ENCODE data around the gene TMEM182.

The TMEM182 gene

GRCh38 chr2:102736410-102737409, 25.1 kb upstream of the TMEM182 start:
- ChIA-PET POLR2A (interaction anchor here (0.8 to 1.3 kb wide), 5 partner anchors 8 to 41 kb away, joined by 3 to 4 read pairs (median 3); no protein-coding TSS in a partner anchor), CTCF (interaction anchor here (0.6 to 1.7 kb wide), 7 partner anchors 15 to 1833 kb away, joined by 3 to 12 read pairs (median 4); no protein-coding TSS in a partner anchor)
- Histone ChIP-seq H3K36me3 (ENCODE audit: control insufficient read depth in 2 of 2, insufficient read depth in 1 of 2, low read length in 2 of 2) (peaks cover 3 to 5% of the 10 kb centered on the region in 2 experiments; a peak in 1 of 3 replicates), H3K4me1 (ENCODE audit: control insufficient read depth, insufficient read depth, low read length) (no peaks in the 10 kb centered on the region), H3K4me3 (ENCODE audit: low read depth, low read length) (peak overlapping the region; percentile 92), H3K27ac (ENCODE audit: extremely low read depth, low read depth, low read length) (peak overlapping the region; percentile 58; the same call in 1 of the 2 replicates), H3K9me3 (ENCODE audit: control insufficient read depth, insufficient read depth, low read depth, low read length) (no peaks in the 10 kb centered on the region)
- TF ChIP-seq ZNF549 (tag by site-specific recombination; IDR thresholded peaks at IDR 0.05) (no peak), ZNF416 (tag by site-specific recombination; IDR thresholded peaks at IDR 0.05) (no peak), ZNF514 (tag by site-specific recombination; IDR thresholded peaks at IDR 0.05) (no peak), ZNF837 (tag by site-specific recombination; IDR thresholded peaks at IDR 0.05) (no peak), PRDM1 (tag by site-specific recombination; IDR thresholded peaks at IDR 0.05) (no peak), ZNF449 (tag by site-specific recombination; IDR thresholded peaks at IDR 0.05) (no peak), KLF8 (tag by site-specific recombination; IDR thresholded peaks at IDR 0.05) (peak; percentile 10; the same call in 1 of the 2 replicates), ZNF639 (tag by site-specific recombination; IDR thresholded peaks at IDR 0.05) (no peak), ZNF175 (tag by site-specific recombination; IDR thresholded peaks at IDR 0.05) (no peak), ZBTB26 (tag by site-specific recombination; optimal IDR thresholded peaks at IDR 0.05) (peak; percentile 74), ZNF423 (tag by site-specific recombination; IDR thresholded peaks at IDR 0.05) (no peak), ZNF292 (tag by site-specific recombination; IDR thresholded peaks at IDR 0.05; ENCODE audit: borderline replicate concordance, low read depth) (no peak), HOXC10 (CRISPR knock-in tag; IDR thresholded peaks at IDR 0.05) (no peak), ZBTB6 (tag by site-specific recombination; IDR thresholded peaks at IDR 0.05) (no peak), ZNF140 (tag by site-specific recombination; IDR thresholded peaks at IDR 0.05) (no peak), OSR2 (tag by site-specific recombination; IDR thresholded peaks at IDR 0.05) (0 out of 2 replicates have a peak, but pooled peaks have one; percentile 57), ZNF571 (tag by site-specific recombination; IDR thresholded peaks at IDR 0.05) (no peak), ZNF513 (tag by site-specific recombination; IDR thresholded peaks at IDR 0.05) (no peak), BCL6B (tag by site-specific recombination; IDR thresholded peaks at IDR 0.05) (no peak), ZNF146 (tag by site-specific recombination; IDR thresholded peaks at IDR 0.05) (no peak), TRIM28 (IDR thresholded peaks at IDR 0.05; ENCODE audit: borderline replicate concordance, low read length) (no peak; the same call in 1 of the 2 replicates), ZNF394 (tag by site-specific recombination; IDR thresholded peaks at IDR 0.05; ENCODE audit: borderline replicate concordance) (no peak), ZNF114 (tag by site-specific recombination; IDR thresholded peaks at IDR 0.05) (no peak), OVOL3 (tag by site-specific recombination; IDR thresholded peaks at IDR 0.05) (no peak), SP3 (tag by site-specific recombination; IDR thresholded peaks at IDR 0.05) (peak; percentile 45; the same call in 1 of the 2 replicates), ZNF24 (tag by site-specific recombination; IDR thresholded peaks at IDR 0.05) (no peak), ZNF777 (tag by site-specific recombination; IDR thresholded peaks at IDR 0.05; ENCODE audit: borderline replicate concordance) (peak; percentile 30; the same call in 1 of the 2 replicates), ZNF488 (tag by site-specific recombination; IDR thresholded peaks at IDR 0.05) (no peak)

All from HEK293 (cell line).